CD4-positive, alpha-beta T cell treated with Interleukin-17A for 4 hours (primary cell): ENCODE measurements around the gene RNASE1.
"Not testable (repeated sequence)": the region's sequence is repeated elsewhere in the genome, so short reads cannot be mapped to it uniquely, and the experiment has no call there.

Experiments
- DNase-seq: peaks from one replicate; pipeline ENCODE4 v3.0.0-alpha.2; 2020; ENCODE audit warnings: mixed read lengths

The RNASE1 gene

GRCh38 chr14:20769421-20769820, 33.2 kb downstream of the RNASE1 start:
- DNase-seq = no peak

GRCh38 chr14:20768593-20768892, 34.1 kb downstream of the RNASE1 start:
- no peak for DNase-seq

GRCh38 chr14:20760950-20761349, 41.7 kb downstream of the RNASE1 start:
- DNase-seq = no peak

- not testable (repeated sequence) for DNase-seq
Measured at GRCh38 chr14:20759465-20759864, 43.2 kb downstream of the RNASE1 start.

GRCh38 chr14:20757965-20758364, 44.7 kb downstream of the RNASE1 start:
- peak; percentile 57 for DNase-seq

GRCh38 chr14:20755037-20755436, 47.6 kb downstream of the RNASE1 start:
- no peak for DNase-seq

GRCh38 chr14:20754308-20754707, 48.3 kb downstream of the RNASE1 start:
- no peak for DNase-seq

GRCh38 chr14:20751963-20752562, 50.6 kb downstream of the RNASE1 start:
- no peak for DNase-seq
